ENCODE measurements around the gene CCDC50.

CCDC50 gene

DNA sequence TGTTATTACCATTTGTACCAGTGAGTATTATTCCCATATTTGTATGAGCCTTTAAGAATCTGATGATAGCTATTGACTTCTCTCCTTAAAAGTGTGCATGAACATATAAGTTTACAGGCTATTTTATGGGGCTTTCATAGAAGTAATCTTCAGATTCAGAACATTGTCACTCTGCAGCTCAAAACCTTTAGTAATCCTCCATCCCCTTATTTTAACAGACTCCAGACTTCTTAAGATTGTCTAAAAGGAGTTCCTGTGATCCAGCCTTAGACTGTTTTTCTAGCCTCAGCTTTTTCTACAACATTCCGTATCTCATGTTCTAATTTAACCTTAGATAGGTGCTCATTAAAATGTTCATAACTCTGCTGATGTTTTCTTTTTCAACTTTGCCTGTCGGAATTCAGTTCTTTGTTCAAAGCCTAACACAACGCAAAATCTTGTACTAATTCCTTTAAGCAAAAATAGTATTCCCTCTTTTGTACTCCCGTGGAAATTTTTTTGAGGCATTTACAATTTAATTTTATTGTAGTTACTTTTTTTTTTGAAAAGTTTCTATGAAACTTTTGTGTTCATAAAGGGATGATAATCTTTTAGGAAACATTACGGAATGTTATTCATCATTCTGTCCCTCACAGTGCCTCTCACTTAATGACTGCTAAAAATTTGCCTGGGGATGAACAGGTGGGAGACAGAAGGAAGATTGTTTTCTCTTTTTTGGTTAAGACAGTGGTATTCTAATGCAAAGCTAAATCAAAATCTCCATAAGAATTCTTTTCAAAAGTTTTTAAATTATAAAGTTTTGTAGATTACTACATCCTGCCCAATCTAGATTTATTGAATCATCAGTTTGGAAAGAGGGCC, 39.8 kb downstream of the CCDC50 start:
- in situ Hi-C loops (cut with MboI; ENCODE audit: low pct_unique_long_range_greater_than_20kb, low sequenced_read_pairs, unreplicated experiment): no loop called here

DNA sequence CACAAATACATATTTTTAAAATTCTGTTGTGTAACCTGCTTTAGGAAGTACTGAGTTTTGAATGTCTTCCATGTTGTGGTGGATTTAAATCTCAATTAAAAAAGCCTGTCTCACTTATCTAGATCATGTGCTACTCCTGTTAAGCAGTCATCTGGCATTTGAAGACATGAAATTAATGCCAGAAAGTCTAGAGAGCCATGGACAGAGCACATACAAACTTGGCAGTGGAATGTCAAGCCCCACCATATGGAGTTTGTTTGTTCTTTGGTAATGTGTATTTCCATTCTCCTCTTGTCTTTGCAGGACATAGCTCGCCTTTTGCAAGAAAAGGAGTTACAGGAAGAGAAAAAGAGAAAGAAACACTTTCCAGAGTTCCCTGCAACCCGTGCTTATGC, 40.4 kb downstream of the CCDC50 start:
- TF ChIP-seq, protein P1, sequence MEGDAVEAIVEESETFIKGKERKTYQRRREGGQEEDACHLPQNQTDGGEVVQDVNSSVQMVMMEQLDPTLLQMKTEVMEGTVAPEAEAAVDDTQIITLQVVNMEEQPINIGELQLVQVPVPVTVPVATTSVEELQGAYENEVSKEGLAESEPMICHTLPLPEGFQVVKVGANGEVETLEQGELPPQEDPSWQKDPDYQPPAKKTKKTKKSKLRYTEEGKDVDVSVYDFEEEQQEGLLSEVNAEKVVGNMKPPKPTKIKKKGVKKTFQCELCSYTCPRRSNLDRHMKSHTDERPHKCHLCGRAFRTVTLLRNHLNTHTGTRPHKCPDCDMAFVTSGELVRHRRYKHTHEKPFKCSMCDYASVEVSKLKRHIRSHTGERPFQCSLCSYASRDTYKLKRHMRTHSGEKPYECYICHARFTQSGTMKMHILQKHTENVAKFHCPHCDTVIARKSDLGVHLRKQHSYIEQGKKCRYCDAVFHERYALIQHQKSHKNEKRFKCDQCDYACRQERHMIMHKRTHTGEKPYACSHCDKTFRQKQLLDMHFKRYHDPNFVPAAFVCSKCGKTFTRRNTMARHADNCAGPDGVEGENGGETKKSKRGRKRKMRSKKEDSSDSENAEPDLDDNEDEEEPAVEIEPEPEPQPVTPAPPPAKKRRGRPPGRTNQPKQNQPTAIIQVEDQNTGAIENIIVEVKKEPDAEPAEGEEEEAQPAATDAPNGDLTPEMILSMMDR (IDR thresholded peaks at IDR 0.05; ENCODE audit: extremely low read depth, insufficient read depth, missing control alignments): no peak
- in situ Hi-C loops (cut with MboI; ENCODE audit: low pct_unique_long_range_greater_than_20kb, low sequenced_read_pairs, unreplicated experiment): no loop called here
- DNase-seq (ENCODE audit: low spot score): no peak

More for the DNA sequence above, 39.8 kb downstream of the CCDC50 start:
- no peak for DNase-seq (ENCODE audit: low spot score)
- TF ChIP-seq, protein P1 (IDR thresholded peaks at IDR 0.05; ENCODE audit: extremely low read depth, insufficient read depth, missing control alignments): no peak

DNA sequence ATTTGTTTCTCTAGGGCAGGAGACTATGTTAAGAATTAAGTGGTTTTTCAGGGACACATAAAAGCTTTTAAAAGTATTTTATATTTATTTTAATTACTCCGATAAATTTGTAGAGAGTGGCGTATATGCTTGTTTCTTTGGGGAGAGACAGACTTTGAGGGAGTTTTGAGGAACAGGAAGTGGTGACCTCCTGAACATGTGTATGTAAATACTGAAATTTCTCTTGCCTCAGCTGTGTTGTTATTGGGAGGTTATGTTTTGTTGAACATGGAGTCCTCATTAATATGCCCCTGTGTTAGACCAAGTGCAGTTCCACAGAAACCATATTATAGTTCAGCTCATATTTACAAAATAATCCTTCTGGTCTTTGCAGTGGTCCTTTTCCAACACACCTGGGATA, 42.9 kb downstream of the CCDC50 start:
- TF ChIP-seq, protein P1 (IDR thresholded peaks at IDR 0.05; ENCODE audit: extremely low read depth, insufficient read depth, missing control alignments): no peak
- DNase-seq (ENCODE audit: low spot score): no peak
- in situ Hi-C loops (cut with MboI; ENCODE audit: low pct_unique_long_range_greater_than_20kb, low sequenced_read_pairs, unreplicated experiment): no loop called here

DNA sequence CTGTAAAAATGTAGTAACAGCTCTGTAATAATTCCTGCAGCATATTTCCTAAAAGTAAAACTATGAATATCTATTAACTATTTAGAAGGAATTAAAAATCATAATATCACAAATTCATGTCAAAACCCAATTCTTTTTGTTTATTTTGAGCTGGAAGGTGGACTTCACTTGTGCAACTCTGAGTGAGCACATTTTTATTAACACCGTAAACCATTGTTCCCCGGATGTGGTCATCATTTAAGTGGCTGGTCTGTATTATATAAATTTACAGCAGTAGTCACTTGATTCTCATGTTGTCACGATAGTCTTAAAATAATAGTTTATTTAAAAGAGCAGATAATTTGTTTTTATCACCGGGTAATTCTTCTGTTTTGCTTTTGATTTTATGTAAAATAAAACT, 44.1 kb downstream of the CCDC50 start:
- TF ChIP-seq, protein P1 (IDR thresholded peaks at IDR 0.05; ENCODE audit: extremely low read depth, insufficient read depth, missing control alignments): no peak
- in situ Hi-C loops (cut with MboI; ENCODE audit: low pct_unique_long_range_greater_than_20kb, low sequenced_read_pairs, unreplicated experiment): no loop called here
- DNase-seq (ENCODE audit: low spot score): no peak

DNA sequence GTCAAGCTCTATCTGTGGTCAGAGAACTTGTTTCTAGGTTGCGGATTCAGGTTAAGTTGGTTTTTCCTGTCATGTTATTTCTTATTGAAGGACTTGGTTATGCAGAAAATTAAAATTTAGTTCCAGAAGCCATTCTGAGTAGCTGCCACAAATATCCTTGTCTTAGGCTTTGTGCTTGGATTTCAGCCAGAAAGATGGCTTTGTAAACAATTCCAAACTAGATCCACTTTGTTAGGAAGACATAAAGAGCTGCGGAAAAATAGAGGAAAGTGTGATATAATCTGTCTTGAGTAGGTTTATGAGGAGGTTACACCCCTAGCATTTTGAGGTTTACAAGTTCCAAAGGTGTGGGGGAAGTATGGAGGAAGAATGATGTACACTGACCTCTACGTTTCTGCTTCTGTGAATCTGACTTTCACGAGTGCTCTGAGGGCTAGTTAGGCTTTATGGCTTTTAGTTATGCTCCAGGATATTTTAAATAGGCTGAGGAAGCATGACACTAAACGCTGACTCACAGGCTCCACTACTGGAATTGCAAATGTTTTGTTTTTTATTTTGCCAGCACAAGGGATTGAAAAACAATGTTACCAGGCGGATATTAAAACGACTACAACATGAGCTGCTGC, 47.4 kb downstream of the CCDC50 start:
- TF ChIP-seq, protein P1 (IDR thresholded peaks at IDR 0.05; ENCODE audit: extremely low read depth, insufficient read depth, missing control alignments): no peak
- in situ Hi-C loops (cut with MboI; ENCODE audit: low pct_unique_long_range_greater_than_20kb, low sequenced_read_pairs, unreplicated experiment): loop anchor here (25.0 kb wide), 1 partner anchor 239 kb away; no protein-coding TSS in a partner anchor
- DNase-seq (ENCODE audit: low spot score): no peak

DNA sequence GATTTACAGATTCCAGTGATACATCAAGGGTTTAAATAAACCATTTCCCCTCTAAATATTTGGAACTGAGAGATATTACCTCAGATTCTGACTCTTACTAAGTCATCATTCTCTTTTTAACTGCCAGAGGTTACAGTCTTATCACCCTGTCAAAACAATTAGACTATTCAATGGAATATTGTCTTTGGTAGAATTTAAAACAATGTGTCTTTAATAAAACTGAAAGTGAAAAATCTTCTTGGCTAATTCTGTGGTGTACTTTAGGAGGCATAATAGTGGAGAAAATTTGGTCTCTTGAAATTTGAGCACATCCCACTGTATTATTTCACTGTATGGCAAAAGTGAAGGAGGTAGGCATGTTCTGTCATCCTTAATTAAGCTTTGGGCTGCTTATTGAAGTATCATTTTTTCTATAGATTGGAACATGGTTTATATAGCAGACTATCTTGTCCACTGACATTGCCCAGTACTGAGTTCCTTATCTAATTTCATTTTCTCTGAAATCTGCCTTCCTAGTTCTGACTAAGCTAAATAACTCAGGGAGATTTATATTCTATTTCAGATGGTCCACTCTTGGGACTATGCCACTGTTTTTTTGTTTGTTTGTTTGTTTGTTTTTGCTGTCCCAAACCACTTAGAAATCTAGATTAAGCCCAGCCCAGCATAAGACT, 49.1 kb downstream of the CCDC50 start:
- TF ChIP-seq, protein P1 (IDR thresholded peaks at IDR 0.05; ENCODE audit: extremely low read depth, insufficient read depth, missing control alignments): no peak
- in situ Hi-C loops (cut with MboI; ENCODE audit: low pct_unique_long_range_greater_than_20kb, low sequenced_read_pairs, unreplicated experiment): loop anchor here (25.0 kb wide), 1 partner anchor 241 kb away; no protein-coding TSS in a partner anchor
- no peak for DNase-seq (ENCODE audit: low spot score)
